Heart left ventricle (tissue), 16 donors: ENCODE data around the gene PIGZ. TPM values are rescaled to one million over a fixed set of nuclear protein-coding genes. Genes with fewer than 3 reads are reported as not detected.

ENCODE experiments used
- ATAC-seq, 4 donors: fragments of 200-7000 bp; cut with Tn5 transposase; one replicate each; pipeline ENCODE4 v1.9.1; 2020 to 2022; ENCODE audit warnings: moderate library complexity in 4 of 4, mild to moderate bottlenecking in 3 of 4, moderate number of reproducible peaks in 1 of 4
- DNase-seq, 5 donors: peaks; one replicate each; pipeline ENCODE4 v3.0.0-alpha.2; 2020
- H3K27ac ChIP-seq, 12 donors: fragments of 200-600 bp; sonication (generic) in 4 of 12; one replicate each; pipeline versions ENCODE4 v1.5.0 to v1.8.0; 2016 to 2022; ENCODE audit warnings: mild to moderate bottlenecking in 2 of 12
- H3K27me3 ChIP-seq, 9 donors: fragments of 200-600 bp; sonication (generic) in 2 of 9; one replicate each; pipeline versions ENCODE4 v1.5.1 to v1.8.0; 2016 to 2022; ENCODE audit warnings: mild to moderate bottlenecking in 3 of 9
- H3K36me3 ChIP-seq, 9 donors: fragments of 200-600 bp; sonication (generic) in 2 of 9; one replicate each; pipeline versions ENCODE4 v1.5.0 to v1.8.0; 2018 to 2022; ENCODE audit warnings: mild to moderate bottlenecking in 2 of 9
- H3K4me1 ChIP-seq, 12 donors: fragments of 200-600 bp; sonication (generic) in 4 of 12; one replicate each; pipeline versions ENCODE4 v1.5.0 to v1.8.0; 2016 to 2022; ENCODE audit warnings: mild to moderate bottlenecking in 3 of 12
- H3K4me3 ChIP-seq, 12 donors: fragments of 200-600 bp; sonication (generic) in 4 of 12; one replicate each; pipeline versions ENCODE4 v1.5.0 to v1.8.0; 2017 to 2022; ENCODE audit warnings: mild to moderate bottlenecking in 9 of 12, moderate library complexity in 4 of 12
- H3K9me3 ChIP-seq, 12 donors: fragments of 200-600 bp; sonication (generic) in 4 of 12; one replicate each; pipeline versions ENCODE4 v1.5.0 to v1.8.0; 2016 to 2022; ENCODE audit warnings: mild to moderate bottlenecking in 1 of 12
- CTCF ChIP-seq, 12 donors: fragments of 200-600 bp; sonication (generic) in 4 of 12; IDR thresholded peaks; one replicate each; pipeline versions ENCODE4 v1.5.0 to v1.8.0; 2018 to 2022; ENCODE audit warnings: antibody characterized with exemption in 12 of 12, mild to moderate bottlenecking in 5 of 12
- POLR2A ChIP-seq, 2 donors: fragments of 450-650 bp; IDR thresholded peaks; one replicate each; pipeline ENCODE4 v1.6.1; 2017; ENCODE audit warnings: antibody characterized with exemption in 2 of 2, mild to moderate bottlenecking in 2 of 2, moderate library complexity in 2 of 2
- WGBS, 4 donors: extraction: QIAGEN DNeasy Blood & Tissue Kit in 2 of 4; methylation state at CpG; one replicate each; pipeline versions ENCODE4 v1.1.5 to v1.1.7; 2013 to 2018; 5-methylcytosine and 5-hydroxymethylcytosine counted together
- intact Hi-C, 10 donors: fragments of 100-400 bp; cut with DNase I; formaldehyde crosslinking; loops; one replicate each; pipeline versions ENCODE4 v1.11.1 to v1.14.2; 2022
- polyA plus RNA-seq, 2 donors: library from polyadenylated mRNA; stranded (reverse); fragments of 200-250 nt; gene quantifications; one replicate each; pipeline ENCODE4 v1.2.3, GENCODE V29; 2013
- total RNA-seq, 9 donors: library from RNA; depleted of rRNA in 2 of 9; stranded (reverse); fragments of >200 nt in 2 of 9; fragmentation: NEBNext Ultra II Directional in 3 of 9; extraction: Animal tissue kit (Norgen Biotek cat#: 25700) in 3 of 9; gene quantifications; one replicate each; pipeline versions ENCODE4 v1.1.0 to v1.2.4, GENCODE V29; 2016 to 2023
- donor health status: ischemic (EF 13 %, LVEDD 7.1; RV severe dilation, severe dysfunction).
- donor health status: healthy with polysubstance abuse.
- donor health status: DM: no; HTN: yes; CAD: no.
- donor health status: DM: no; HTN: no; CAD: no.
- donor health status: ischemic (EF 25% LVEDD 6.9; RV normal size, moderate dysfunction).
- donor health status: ischemic (EF 25% LVEDD 5.7; RV mildly dilated, moderate dysfunction).
- donor health status: healthy.
- donor health status: DM: yes; HTN: yes; CAD: no.
- donor health status: ischemic (EF 35%, LVEDD 5.7; RV mildly dilated, moderate dysfunction).
- donor health status: nonischemic (EF 11% LVEDD 7.7; RV severe dilation, severe dysfunction).
- donor health status: DM: yes; HTN: yes; CAD: no.
- donor health status: PGD.
- donor health status: ischemic (EF 29% LVEDD 5.4; RV normal size, mild dysfunction).
- donor health status: nonischemic (EF 23%, LVEDD 6.1; RV moderate dilation, normal function).

PIGZ gene
- total and polyA plus RNA-seq, 11 donors: 2.3 to 8.0 (median 5.9) TPM

GRCh38 chr3:197014942-197015575 lies 46.4 kb upstream of the PIGZ start:
- DNase-seq (peak in 1 of 5 donors; percentile 42), ATAC-seq (no peak)
- intact Hi-C loops: no loop called here
- peaks cover 0 to 7% (median 0%) of the 10 kb centered on the region in 12 donors for H3K4me1 ChIP-seq
- H3K27ac ChIP-seq: no peak overlapping the region
- H3K36me3 ChIP-seq: no peaks in the 10 kb centered on the region
- TF ChIP-seq CTCF (IDR thresholded peaks at IDR 0.05) (no peak), POLR2A (IDR thresholded peaks at IDR 0.05) (no peak)
- no peaks in the 10 kb centered on the region for H3K27me3 ChIP-seq
- WGBS, 4 donors: 91 to 95% (median 93%) methylated on average over 15 to 22 of the region's 22 CpGs
- no peak overlapping the region for H3K4me3 ChIP-seq
- no peaks in the 10 kb centered on the region for H3K9me3 ChIP-seq

DNA sequence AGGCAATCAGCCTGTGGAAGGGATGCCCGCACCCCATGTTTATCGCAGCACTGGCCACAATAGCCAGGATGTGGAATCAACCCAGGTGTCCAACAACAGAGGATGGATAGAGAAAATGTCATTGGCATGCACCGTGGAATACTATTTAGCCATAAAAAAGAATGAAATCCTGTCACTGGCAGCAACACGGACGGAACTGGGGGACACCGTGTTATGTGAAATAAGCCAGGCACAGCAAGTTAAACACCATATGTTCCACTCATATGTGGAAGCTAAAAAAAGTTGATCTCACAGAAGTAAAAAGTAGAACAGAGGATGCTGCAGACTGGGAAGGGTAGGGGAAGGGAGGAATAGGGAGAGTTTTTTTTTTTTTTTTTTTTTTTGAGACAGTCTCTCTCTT lies 45.4 kb upstream of the PIGZ start:
- Histone ChIP-seq H3K9me3 (no peaks in the 10 kb centered on the region), H3K4me1 (peaks cover 0 to 7% (median 0%) of the 10 kb centered on the region in 12 donors), H3K27ac (no peak overlapping the region), H3K36me3 (no peaks in the 10 kb centered on the region), H3K27me3 (no peaks in the 10 kb centered on the region), H3K4me3 (no peak overlapping the region)
- 94 to 97% (median 95%) methylated on average over 6 of the region's 6 CpGs for WGBS, 4 donors
- ATAC-seq: no peak
- DNase-seq: no peak
- no peak for TF ChIP-seq POLR2A (IDR thresholded peaks at IDR 0.05)
- no peak for TF ChIP-seq CTCF (IDR thresholded peaks at IDR 0.05)
- intact Hi-C loops: no loop called here

GRCh38 chr3:197012540-197012883 lies 43.9 kb upstream of the PIGZ start:
- ATAC-seq: no peak
- DNase-seq: no peak
- Histone ChIP-seq H3K4me3 (no peak overlapping the region), H3K9me3 (no peaks in the 10 kb centered on the region), H3K4me1 (peaks cover 0 to 7% (median 0%) of the 10 kb centered on the region in 12 donors), H3K27me3 (no peaks in the 10 kb centered on the region), H3K36me3 (no peaks in the 10 kb centered on the region), H3K27ac (no peak overlapping the region)
- 77 to 92% (median 83%) methylated on average over 7 of the region's 7 CpGs for WGBS, 4 donors
- no peak for TF ChIP-seq CTCF (IDR thresholded peaks at IDR 0.05)
- TF ChIP-seq POLR2A (IDR thresholded peaks at IDR 0.05): no peak
- intact Hi-C loops: no loop called here

- Histone ChIP-seq H3K9me3 (no peaks in the 10 kb centered on the region), H3K27ac (no peak overlapping the region), H3K27me3 (no peaks in the 10 kb centered on the region), H3K4me3 (no peak overlapping the region), H3K4me1 (peaks cover 0 to 7% (median 0%) of the 10 kb centered on the region in 12 donors), H3K36me3 (no peaks in the 10 kb centered on the region)
- ATAC-seq: no peak
- WGBS, 4 donors: 80 to 86% (median 82%) methylated on average over 15 to 25 of the region's 25 CpGs
- TF ChIP-seq CTCF (IDR thresholded peaks at IDR 0.05) (no peak), POLR2A (IDR thresholded peaks at IDR 0.05) (no peak)
- DNase-seq: no peak
- intact Hi-C loops: no loop called here
Measured at GRCh38 chr3:197011780-197012539, 43.3 kb upstream of the PIGZ start.
